ENCODE measurements around the gene ZNF512. TPM values are rescaled to one million over a fixed set of nuclear protein-coding genes. Genes with fewer than 3 reads are reported as not detected.

Gene ZNF512
- total and polyA plus RNA-seq, 2 of the 13 experiments (the other 11 are each of a cell fraction or from before 2014, with no cell fraction given), result 29.8 to 31.0 TPM

DNA sequence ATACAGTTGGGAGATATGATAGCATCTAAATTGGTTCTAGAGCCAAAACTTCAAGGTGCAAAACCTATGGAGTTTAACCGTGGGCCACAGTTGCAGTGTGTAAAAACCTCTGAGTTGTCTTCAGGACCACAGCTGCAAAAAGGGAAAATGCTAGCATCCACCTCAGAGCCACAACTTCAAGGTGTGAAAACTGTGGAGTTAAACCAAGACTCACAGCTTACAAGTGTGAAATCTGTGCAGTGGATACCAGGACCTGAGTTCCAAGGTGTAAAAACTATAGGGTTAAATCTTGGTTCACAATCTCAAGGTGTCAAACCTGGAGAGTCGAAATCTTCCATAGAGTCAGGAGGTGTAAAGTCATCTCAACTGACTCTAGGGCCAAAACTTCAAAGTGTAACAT, 10.4 kb upstream of the ZNF512 start (continued):
- TF ChIP-seq, protein P1, sequence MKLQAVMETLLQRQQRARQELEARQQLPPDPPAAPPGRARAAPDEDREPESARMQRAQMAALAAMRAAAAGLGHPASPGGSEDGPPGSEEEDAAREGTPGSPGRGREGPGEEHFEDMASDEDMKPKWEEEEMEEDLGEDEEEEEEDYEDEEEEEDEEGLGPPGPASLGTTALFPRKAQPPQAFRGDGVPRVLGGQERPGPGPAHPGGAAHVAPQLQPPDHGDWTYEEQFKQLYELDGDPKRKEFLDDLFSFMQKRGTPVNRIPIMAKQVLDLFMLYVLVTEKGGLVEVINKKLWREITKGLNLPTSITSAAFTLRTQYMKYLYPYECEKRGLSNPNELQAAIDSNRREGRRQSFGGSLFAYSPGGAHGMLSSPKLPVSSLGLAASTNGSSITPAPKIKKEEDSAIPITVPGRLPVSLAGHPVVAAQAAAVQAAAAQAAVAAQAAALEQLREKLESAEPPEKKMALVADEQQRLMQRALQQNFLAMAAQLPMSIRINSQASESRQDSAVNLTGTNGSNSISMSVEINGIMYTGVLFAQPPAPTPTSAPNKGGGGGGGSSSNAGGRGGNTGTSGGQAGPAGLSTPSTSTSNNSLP (IDR thresholded peaks at IDR 0.05; ENCODE audit: low read depth, low read length), result no peak
- TF ChIP-seq KMT2B (CRISPR knock-in tag; IDR thresholded peaks at IDR 0.05), result no peak

DNA sequence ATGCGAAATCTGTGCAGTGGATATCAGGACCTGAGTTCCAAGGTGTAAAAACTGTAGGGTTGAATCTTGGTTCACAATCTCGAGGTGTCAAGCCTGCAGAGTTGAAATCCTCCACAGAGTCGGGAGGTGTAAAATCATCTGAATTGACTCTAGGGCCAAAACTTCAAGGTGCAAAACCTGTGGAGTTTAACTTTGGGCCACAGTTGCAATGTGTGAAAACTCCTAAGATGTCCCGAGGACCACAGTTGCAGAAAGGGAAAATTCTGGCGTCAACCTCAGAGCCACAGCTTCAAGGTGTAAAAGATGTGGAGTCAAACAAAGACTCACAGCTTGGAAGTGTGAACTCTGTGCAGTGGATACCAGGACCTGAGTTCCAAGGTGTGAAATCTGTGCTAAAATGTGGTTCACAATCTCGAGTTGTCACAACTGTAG, 9.8 kb upstream of the ZNF512 start:
- Histone ChIP-seq H4K20me1 (ENCODE audit: insufficient read depth, low read length) (no peaks in the 10 kb centered on the region), H3K9ac (ENCODE audit: insufficient read depth, low read depth, low read length) (no peak overlapping the region), H3K9me3 (ENCODE audit: low read length) (no peaks in the 10 kb centered on the region), H3K27me3 (ENCODE audit: control insufficient read depth in 1 of 2, insufficient read depth in 2 of 2, low read length in 2 of 2) (0 out of 5 replicates have a peak, but pooled peaks cover 0 to 6% of the 10 kb centered on the region in 2 experiments), H2AFZ (ENCODE audit: low read length) (no peak overlapping the region), H3K79me2 (ENCODE audit: insufficient read depth, low read length) (no peaks in the 10 kb centered on the region), H3K4me2 (ENCODE audit: low read depth, low read length) (no peak overlapping the region), H3K4me3 (replicated peaks in 1 of 3; ENCODE audit: insufficient read depth in 1 of 3, low read depth in 2 of 3, low read length in 3 of 3) (no peak overlapping the region), H3K27ac (ENCODE audit: extremely low read length, insufficient read depth, low read length) (no peak overlapping the region), H3K4me1 (ENCODE audit: insufficient read depth, low read length) (no peaks in the 10 kb centered on the region), H3K36me3 (replicated peaks in 1 of 2; ENCODE audit: control insufficient read depth in 1 of 2, insufficient read depth in 2 of 2, low read length in 2 of 2) (no peaks in the 10 kb centered on the region)
- CTCF ChIA-PET (ENCODE audit: low intra/inter-chr PET ratio, low total read pairs), result no interaction called here
- POLR2A ChIA-PET, result interaction anchor here (4.1 kb wide), 1 partner anchor 9 kb away, joined by 17 read pairs; the partner anchor contains the start of gene ZNF512
- in situ Hi-C loops (cut with HindIII; ENCODE audit: extremely low pct_ligation_motif_present, low pct_unique_long_range_greater_than_20kb) (no loop called here), intact Hi-C loops (cut with micrococcal nuclease; ENCODE audit: unreplicated experiment) (no loop called here)
- no peak for ATAC-seq
- no TSS peak for BruUV-seq (replicated peaks)
- TF ChIP-seq, protein P2, sequence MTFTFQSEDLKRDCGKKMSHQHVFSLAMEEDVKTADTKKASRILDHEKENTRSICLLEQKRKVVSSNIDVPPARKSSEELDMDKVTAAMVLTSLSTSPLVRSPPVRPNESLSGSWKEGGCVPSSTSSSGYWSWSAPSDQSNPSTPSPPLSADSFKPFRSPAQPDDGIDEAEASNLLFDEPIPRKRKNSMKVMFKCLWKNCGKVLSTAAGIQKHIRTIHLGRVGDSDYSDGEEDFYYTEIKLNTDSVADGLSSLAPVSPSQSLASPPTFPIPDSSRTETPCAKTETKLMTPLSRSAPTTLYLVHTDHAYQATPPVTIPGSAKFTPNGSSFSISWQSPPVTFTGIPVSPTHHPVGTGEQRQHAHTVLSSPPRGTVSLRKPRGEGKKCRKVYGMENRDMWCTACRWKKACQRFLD (CRISPR knock-in tag; IDR thresholded peaks at IDR 0.05; ENCODE audit: borderline replicate concordance), result no peak
- TF ChIP-seq RORA (CRISPR knock-in tag; IDR thresholded peaks at IDR 0.05) (no peak), FOSL1 (CRISPR knock-in tag; IDR thresholded peaks at IDR 0.05; ENCODE audit: borderline replicate concordance) (no peak), ZNF839 (CRISPR knock-in tag; IDR thresholded peaks at IDR 0.05; ENCODE audit: borderline replicate concordance) (no peak), GTF3A (CRISPR knock-in tag; conservative IDR thresholded peaks at IDR 0.05) (no peak)
- TF ChIP-seq, protein P3, sequence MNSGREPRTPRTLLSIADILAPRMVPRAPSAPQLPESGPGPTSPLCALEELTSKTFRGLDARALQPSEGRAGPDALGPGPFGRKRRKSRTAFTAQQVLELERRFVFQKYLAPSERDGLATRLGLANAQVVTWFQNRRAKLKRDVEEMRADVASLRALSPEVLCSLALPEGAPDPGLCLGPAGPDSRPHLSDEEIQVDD (CRISPR knock-in tag; IDR thresholded peaks at IDR 0.05; ENCODE audit: borderline replicate concordance), result no peak
- TF ChIP-seq, protein P4, sequence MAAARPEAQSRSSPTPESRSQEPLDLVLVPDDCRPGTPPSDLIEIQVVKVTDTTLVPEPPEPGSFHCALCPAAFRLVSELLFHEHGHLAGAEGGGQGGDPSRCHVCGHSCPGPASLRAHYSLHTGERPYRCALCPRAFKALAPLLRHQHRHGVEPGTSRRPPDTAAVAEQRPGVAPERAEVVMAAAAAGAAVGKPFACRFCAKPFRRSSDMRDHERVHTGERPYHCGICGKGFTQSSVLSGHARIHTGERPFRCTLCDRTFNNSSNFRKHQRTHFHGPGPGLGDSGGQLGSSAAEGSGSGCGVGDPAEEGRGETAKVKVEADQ (CRISPR knock-in tag; IDR thresholded peaks at IDR 0.05; ENCODE audit: borderline replicate concordance), result no peak
- TF ChIP-seq, protein P5, sequence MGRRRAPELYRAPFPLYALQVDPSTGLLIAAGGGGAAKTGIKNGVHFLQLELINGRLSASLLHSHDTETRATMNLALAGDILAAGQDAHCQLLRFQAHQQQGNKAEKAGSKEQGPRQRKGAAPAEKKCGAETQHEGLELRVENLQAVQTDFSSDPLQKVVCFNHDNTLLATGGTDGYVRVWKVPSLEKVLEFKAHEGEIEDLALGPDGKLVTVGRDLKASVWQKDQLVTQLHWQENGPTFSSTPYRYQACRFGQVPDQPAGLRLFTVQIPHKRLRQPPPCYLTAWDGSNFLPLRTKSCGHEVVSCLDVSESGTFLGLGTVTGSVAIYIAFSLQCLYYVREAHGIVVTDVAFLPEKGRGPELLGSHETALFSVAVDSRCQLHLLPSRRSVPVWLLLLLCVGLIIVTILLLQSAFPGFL (CRISPR knock-in tag; IDR thresholded peaks at IDR 0.05), result no peak
- WGBS (ENCODE audit: low lambda C conversion rate), result 23% methylated on average over 6 of the region's 6 CpGs
- no peak for DNase-seq (ENCODE audit: low spot score)
- FAIRE-seq, result no peak
